ENCODE measurements around the gene TIMM13. TPM values are rescaled to one million over a fixed set of nuclear protein-coding genes. Genes with fewer than 3 reads are reported as not detected.
"Not testable (repeated sequence)": the region's sequence is repeated elsewhere in the genome, so short reads cannot be mapped to it uniquely, and the experiment has no call there.

The TIMM13 gene
- total RNA-seq, 4 donors from 2014 or later = 34.2 to 52.8 (median 44.9) TPM

DNA sequence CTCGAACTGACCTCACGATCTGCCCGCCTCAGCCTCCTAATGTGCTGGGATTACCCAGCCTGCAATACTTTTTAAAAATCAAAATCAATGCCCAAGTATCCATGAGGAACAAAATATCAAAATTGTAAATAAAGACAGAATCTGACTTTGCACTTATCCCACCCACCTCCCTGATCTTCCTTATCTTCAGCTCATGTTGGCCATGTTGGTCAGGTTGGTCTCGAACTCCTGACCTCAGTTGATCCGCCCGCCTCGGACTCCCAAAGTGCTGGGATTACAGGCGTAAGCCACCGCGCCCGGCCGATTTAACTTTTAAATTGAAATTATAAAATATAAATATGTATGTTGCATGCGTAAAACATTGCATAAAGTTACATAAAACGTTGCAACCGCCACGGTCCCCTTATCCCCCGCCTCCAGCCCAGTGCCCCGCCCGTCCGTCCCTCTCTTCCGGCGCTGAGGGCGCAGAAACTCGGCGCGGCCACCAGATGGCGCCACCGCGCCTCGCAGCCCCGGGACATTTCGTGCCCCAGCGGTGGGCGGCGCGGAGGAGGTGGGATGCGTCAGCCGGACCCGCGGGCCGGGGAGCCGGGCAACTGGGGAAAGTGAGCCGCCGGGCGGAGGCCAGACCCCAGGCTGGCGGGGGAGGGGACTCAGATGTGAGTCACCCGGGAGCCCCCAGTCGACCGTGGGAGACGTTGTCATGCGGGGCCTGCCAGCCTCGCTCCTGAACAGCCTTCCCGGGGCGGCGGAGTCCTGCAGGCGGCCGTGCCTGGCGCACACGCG is 47.0 kb upstream of the TIMM13 start:
- intact Hi-C loops (cut with DNase I; ENCODE audit: low total_unique reads) = loop anchor here (2.0 to 5.0 kb wide), 2 partner anchors 68 to 136 kb away; no protein-coding TSS in a partner anchor
- WGBS, 2 donors = 10% methylated on average over 45 to 52 of the region's 60 CpGs
- no peak overlapping the region for H3K4me3 ChIP-seq (ENCODE audit: low read depth, poor library complexity, severe bottlenecking)
- DNase-seq (ENCODE audit: low spot score in 2 of 2) = peak; percentile 75 to 97
- TF ChIP-seq, protein P1, sequence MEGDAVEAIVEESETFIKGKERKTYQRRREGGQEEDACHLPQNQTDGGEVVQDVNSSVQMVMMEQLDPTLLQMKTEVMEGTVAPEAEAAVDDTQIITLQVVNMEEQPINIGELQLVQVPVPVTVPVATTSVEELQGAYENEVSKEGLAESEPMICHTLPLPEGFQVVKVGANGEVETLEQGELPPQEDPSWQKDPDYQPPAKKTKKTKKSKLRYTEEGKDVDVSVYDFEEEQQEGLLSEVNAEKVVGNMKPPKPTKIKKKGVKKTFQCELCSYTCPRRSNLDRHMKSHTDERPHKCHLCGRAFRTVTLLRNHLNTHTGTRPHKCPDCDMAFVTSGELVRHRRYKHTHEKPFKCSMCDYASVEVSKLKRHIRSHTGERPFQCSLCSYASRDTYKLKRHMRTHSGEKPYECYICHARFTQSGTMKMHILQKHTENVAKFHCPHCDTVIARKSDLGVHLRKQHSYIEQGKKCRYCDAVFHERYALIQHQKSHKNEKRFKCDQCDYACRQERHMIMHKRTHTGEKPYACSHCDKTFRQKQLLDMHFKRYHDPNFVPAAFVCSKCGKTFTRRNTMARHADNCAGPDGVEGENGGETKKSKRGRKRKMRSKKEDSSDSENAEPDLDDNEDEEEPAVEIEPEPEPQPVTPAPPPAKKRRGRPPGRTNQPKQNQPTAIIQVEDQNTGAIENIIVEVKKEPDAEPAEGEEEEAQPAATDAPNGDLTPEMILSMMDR (IDR thresholded peaks at IDR 0.05) = peak in 1 of 3 donors; percentile 92
- no peak for TF ChIP-seq POLR2A (IDR thresholded peaks at IDR 0.05)

DNA sequence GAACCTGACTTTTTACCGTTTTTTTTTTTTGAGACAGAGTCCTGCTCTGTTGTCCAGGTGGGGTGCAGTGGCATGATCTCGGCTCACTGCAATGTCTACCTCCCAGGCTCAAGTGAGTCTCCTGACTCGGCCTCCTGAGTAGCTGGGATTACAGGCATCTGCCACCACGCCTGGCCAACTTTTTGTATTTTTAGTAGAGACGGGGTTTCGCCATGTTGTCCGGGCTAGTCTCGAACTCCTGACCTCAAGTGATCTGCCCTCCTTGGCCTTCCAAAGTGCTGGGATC is 42.5 kb upstream of the TIMM13 start:
- WGBS, 2 donors = 88 to 90% methylated on average over 8 of the region's 8 CpGs
- DNase-seq (ENCODE audit: low spot score in 2 of 2); H3K4me3 ChIP-seq (ENCODE audit: low read depth, poor library complexity, severe bottlenecking); intact Hi-C loops (cut with DNase I; ENCODE audit: low total_unique reads): not testable (repeated sequence)

DNA sequence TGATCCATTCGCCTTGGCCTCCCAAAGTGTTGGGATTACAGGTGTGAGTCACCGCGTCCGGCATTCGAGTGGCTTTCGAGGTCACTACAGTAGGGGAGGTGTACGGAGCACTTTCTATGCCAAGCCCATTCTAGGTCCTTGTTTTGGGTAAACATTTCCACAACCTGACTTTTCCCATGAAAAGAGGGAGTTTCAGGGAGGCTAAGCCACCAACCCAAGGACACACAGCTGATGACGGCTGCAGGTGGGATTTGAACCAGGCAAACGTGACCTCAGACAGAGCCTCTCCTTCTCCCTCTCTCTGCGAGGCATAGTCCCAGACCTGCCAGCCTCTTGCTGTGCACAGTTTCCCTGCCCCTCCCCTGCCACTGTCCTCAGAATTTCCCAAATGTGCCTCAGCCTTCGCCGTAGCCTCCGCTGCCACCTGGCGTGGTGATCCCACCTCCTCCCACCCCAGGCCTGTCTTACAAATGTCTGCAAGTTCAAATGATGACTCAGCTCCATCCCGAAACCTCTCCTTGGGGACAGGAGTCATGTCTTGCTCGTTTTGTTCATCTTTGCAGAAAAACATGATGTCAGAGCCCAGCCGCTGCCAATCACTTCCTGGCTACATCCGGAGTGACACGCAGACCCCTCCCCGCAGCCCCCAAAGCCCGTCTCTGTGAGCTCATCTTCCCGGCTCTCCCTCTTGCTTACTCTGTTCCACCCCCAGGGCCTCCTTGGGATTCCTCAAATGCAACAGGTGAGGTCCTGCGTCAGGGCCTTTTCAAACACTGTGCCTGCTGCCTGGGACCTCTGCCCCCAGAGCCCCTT is 41.9 kb upstream of the TIMM13 start:
- no peak overlapping the region for H3K4me3 ChIP-seq (ENCODE audit: low read depth, poor library complexity, severe bottlenecking)
- intact Hi-C loops (cut with DNase I; ENCODE audit: low total_unique reads) = no loop called here
- TF ChIP-seq, protein P1 (IDR thresholded peaks at IDR 0.05) = peak in 1 of 3 donors; percentile 15
- TF ChIP-seq POLR2A (IDR thresholded peaks at IDR 0.05) = no peak
- WGBS, 2 donors = 42 to 47% methylated on average over 23 of the region's 23 CpGs
- no peak for DNase-seq (ENCODE audit: low spot score in 2 of 2)

DNA sequence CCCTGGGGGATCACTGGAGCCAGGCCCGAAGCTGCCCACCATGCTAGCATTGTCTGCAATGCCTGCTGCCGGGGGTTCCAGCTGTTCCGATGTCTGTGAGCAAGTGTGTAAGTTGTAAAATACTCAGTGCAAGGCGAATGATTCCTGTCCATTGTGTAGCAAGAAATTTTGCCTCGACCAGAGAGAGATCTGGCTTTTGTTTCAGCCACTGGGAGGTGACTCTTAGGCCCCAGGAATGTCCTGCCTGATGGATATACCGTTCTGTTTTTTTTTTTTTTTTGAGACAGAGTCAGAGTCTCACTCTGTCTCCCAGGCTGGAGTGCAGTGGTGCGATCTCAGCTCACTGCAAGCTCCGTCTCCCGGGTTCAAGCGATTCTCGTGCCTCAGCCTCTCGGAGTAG is 41.2 kb upstream of the TIMM13 start:
- no peak for DNase-seq (ENCODE audit: low spot score in 2 of 2)
- intact Hi-C loops (cut with DNase I; ENCODE audit: low total_unique reads) = no loop called here
- H3K4me3 ChIP-seq (ENCODE audit: low read depth, poor library complexity, severe bottlenecking) = no peak overlapping the region
- 79 to 82% methylated on average over 12 of the region's 12 CpGs for WGBS, 2 donors
- TF ChIP-seq, protein P1 (IDR thresholded peaks at IDR 0.05) = no peak
- no peak for TF ChIP-seq POLR2A (IDR thresholded peaks at IDR 0.05)

DNA sequence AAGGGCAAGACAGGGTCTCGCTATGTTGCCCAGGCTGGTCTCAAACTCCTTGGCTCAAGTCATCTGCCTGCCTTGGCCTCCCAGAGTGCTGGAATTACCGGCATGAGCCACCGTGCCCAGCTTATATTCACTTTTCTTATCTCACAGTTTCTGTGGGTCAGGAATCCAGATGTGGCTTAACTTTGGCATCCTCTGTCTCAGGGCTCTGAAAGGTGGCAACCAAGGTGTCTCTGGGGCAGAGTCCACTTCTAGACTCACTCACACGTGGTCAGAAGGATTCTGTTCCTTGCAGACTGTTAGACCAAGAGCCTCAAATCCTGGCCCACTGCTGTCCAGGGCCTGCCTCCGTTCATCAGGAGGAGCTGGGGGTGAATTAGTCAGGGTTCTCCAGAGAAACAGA is 37.0 kb upstream of the TIMM13 start:
- H3K4me3 ChIP-seq (ENCODE audit: low read depth, poor library complexity, severe bottlenecking) = no peak overlapping the region
- intact Hi-C loops (cut with DNase I; ENCODE audit: low total_unique reads) = no loop called here
- WGBS, 2 donors = 81% methylated on average over 5 of the region's 5 CpGs
- DNase-seq (ENCODE audit: low spot score in 2 of 2) = no peak
- TF ChIP-seq, protein P1 (IDR thresholded peaks at IDR 0.05) = no peak

DNA sequence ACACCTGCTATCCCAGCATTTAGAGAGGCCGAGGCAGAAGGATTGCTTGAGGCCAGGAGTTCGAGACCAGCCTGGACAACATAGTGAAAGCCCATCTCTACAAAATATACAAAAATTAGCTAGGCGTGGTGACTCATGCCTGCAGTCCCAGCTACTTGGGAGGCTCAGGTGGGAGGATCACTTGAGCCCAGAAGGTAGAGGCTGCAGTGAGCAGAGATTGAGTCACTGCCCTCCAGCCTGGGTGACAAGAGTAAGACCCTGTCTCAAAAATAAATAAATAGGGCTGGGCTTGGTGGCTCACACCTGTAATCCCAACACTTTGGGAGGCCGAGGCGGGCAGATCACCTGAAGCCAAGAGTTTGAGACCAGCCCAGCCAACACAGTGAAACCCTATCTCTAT is 36.3 kb upstream of the TIMM13 start:
- intact Hi-C loops (cut with DNase I; ENCODE audit: low total_unique reads); H3K4me3 ChIP-seq (ENCODE audit: low read depth, poor library complexity, severe bottlenecking); DNase-seq (ENCODE audit: low spot score in 2 of 2): not testable (repeated sequence)
- WGBS, 2 donors = 95 to 97% methylated on average over 5 of the region's 5 CpGs

Measured in lower leg skin (tissue), 4 donors.